ENCODE data around the gene PROB1. TPM values are rescaled to one million over a fixed set of nuclear protein-coding genes. Genes with fewer than 3 reads are reported as not detected.

Gene PROB1
- total and polyA plus RNA-seq, 9 of the 15 experiments (the other 6 are each of a cell fraction or from before 2014, with no cell fraction given) = 0.01 to 1.8 (median 0.47) TPM

- TF ChIP-seq, protein P1, sequence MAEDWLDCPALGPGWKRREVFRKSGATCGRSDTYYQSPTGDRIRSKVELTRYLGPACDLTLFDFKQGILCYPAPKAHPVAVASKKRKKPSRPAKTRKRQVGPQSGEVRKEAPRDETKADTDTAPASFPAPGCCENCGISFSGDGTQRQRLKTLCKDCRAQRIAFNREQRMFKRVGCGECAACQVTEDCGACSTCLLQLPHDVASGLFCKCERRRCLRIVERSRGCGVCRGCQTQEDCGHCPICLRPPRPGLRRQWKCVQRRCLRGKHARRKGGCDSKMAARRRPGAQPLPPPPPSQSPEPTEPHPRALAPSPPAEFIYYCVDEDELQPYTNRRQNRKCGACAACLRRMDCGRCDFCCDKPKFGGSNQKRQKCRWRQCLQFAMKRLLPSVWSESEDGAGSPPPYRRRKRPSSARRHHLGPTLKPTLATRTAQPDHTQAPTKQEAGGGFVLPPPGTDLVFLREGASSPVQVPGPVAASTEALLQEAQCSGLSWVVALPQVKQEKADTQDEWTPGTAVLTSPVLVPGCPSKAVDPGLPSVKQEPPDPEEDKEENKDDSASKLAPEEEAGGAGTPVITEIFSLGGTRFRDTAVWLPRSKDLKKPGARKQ (CRISPR knock-in tag; IDR thresholded peaks at IDR 0.05) = no peak
- TF ChIP-seq ZBTB17 (CRISPR knock-in tag; IDR thresholded peaks at IDR 0.05) (peak; percentile 68; the same call in 1 of the 2 replicates), ZBED1 (IDR thresholded peaks at IDR 0.05) (peak; percentile 1; the same call in 1 of the 2 replicates), CEBPG (CRISPR knock-in tag; IDR thresholded peaks at IDR 0.05) (no peak), CEBPG (tag; conservative IDR thresholded peaks at IDR 0.05 in 1 of 2, IDR thresholded peaks at IDR 0.05 in 1 of 2) (no peak), SAP30 (IDR thresholded peaks at IDR 0.05; ENCODE audit: borderline replicate concordance, insufficient read depth, low read depth, low read length, poor library complexity, severe bottlenecking) (peak; percentile 73), RBM15 (IDR thresholded peaks at IDR 0.05; ENCODE audit: insufficient read depth, low read length) (no peak), ERF (CRISPR knock-in tag; IDR thresholded peaks at IDR 0.05) (peak; percentile 67; the same call in 1 of the 2 replicates), ZNF586 (CRISPR knock-in tag; conservative IDR thresholded peaks at IDR 0.05) (no peak), TBP (optimal IDR thresholded peaks at IDR 0.05; ENCODE audit: low read depth, low read length) (peak; percentile 74), POLR2A (conservative IDR thresholded peaks at IDR 0.05) (peak; percentile 97), PTBP1 (IDR thresholded peaks at IDR 0.05; ENCODE audit: low read depth, low read length) (0 out of 2 replicates have a peak, but pooled peaks have one; percentile 57), CCNT2 (IDR thresholded peaks at IDR 0.05; ENCODE audit: borderline replicate concordance, extremely low read depth, insufficient read length, low read depth, low read length) (peak; percentile 74), CEBPB (tag; IDR thresholded peaks at IDR 0.05) (no peak), CREB1 (IDR thresholded peaks at IDR 0.05) (peak; percentile 91), CREB1 (CRISPR knock-in tag; IDR thresholded peaks at IDR 0.05) (peak; percentile 94), HES1 (IDR thresholded peaks at IDR 0.05; ENCODE audit: low read depth) (no peak; the same call in 1 of the 2 replicates), SMARCC2 (IDR thresholded peaks at IDR 0.05; ENCODE audit: low read depth) (no peak), PPARD (CRISPR knock-in tag; IDR thresholded peaks at IDR 0.05) (no peak), CBFB (CRISPR knock-in tag; IDR thresholded peaks at IDR 0.05) (0 out of 2 replicates have a peak, but pooled peaks have one; percentile 7), ETV6 (IDR thresholded peaks at IDR 0.05; ENCODE audit: borderline replicate concordance in 1 of 2, low read depth in 2 of 2, low read length in 1 of 2) (no peak), ETV6 (CRISPR knock-in tag; IDR thresholded peaks at IDR 0.05; ENCODE audit: borderline replicate concordance) (0 out of 2 replicates have a peak, but pooled peaks have one; percentile 83), POU5F1 (IDR thresholded peaks at IDR 0.05; ENCODE audit: borderline replicate concordance, low read depth, low read length, partially characterized antibody) (no peak), XRCC3 (IDR thresholded peaks at IDR 0.05) (no peak)
- TF ChIP-seq, protein P2, sequence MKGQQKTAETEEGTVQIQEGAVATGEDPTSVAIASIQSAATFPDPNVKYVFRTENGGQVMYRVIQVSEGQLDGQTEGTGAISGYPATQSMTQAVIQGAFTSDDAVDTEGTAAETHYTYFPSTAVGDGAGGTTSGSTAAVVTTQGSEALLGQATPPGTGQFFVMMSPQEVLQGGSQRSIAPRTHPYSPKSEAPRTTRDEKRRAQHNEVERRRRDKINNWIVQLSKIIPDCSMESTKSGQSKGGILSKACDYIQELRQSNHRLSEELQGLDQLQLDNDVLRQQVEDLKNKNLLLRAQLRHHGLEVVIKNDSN (CRISPR knock-in tag; IDR thresholded peaks at IDR 0.05) = peak; percentile 91
These were observed 53.0 kb downstream of the PROB1 start, which contains the start of gene PAIP2 (continued) for GRCh38 chr5:139341689-139342422.
